HepG2 (cell line): ENCODE results near the gene LXN. TPM values are rescaled to one million over a fixed set of nuclear protein-coding genes. Genes with fewer than 3 reads are reported as not detected.

Experiments used
- ATAC-seq: fragments of 200-7000 bp; cut with Tn5 transposase; 3 replicates; pipeline ENCODE4 v1.9.1; 2020; ENCODE audit warnings: mild to moderate bottlenecking, moderate library complexity
- BruUV-seq: library from RNA; stranded (reverse); fragments of 400-500 nt; replicated peaks from 2 replicates; lab custom pipeline; 2021; lab: Mats Ljungman, UMichigan
- CTCF ChIA-PET: fragments of 300-600 bp; formaldehyde crosslinking; extraction: SDS; loops from one replicate; lab custom pipeline; 2021; ENCODE audit warnings: low total read pairs, inconsistent platforms, low intra/inter-chr PET ratio; lab: Yijun Ruan, JAX
- POLR2A ChIA-PET: fragments of 350-600 bp; sonication (Branson Sonifier 250); formaldehyde crosslinking; loops from one replicate; lab custom pipeline; 2020; ENCODE audit warnings: antibody characterized with exemption, inconsistent platforms; lab: Yijun Ruan, JAX
- DNase-seq: peaks from one replicate; pipeline ENCODE4 v3.0.0-alpha.2; 2015; ENCODE audit warnings: low spot score
- FAIRE-seq: peaks from 3 replicates; lab custom pipeline; 2011; peaks lifted over from hg19 to GRCh38; lab: Jason Lieb, UNC
- H2AFZ ChIP-seq: one replicate; pipeline ENCODE4 v1.6.1; 2011; ENCODE audit warnings: low read length, inconsistent platforms
- H3K27ac ChIP-seq: fragments of 300-600 bp; 3 replicates; pipeline ENCODE4 v1.8.0; 2011; ENCODE audit warnings: mixed run types, mild to moderate bottlenecking, mixed read lengths, low read length, inconsistent platforms; ENCODE audit not compliant: insufficient read depth; ENCODE audit errors: extremely low read length
- H3K27me3 ChIP-seq, 2 experiments: fragments of 200-600 bp in 1 of 2; 2 replicates in 1 of 2; 3 replicates in 1 of 2; pipeline versions ENCODE4 v1.6.0 to v1.8.0; 2011; ENCODE audit warnings: low read length in 2 of 2, mild to moderate bottlenecking in 2 of 2, moderate library complexity in 2 of 2, inconsistent platforms in 1 of 2; ENCODE audit not compliant: insufficient read depth in 2 of 2, control insufficient read depth in 1 of 2
- H3K36me3 ChIP-seq, 2 experiments: fragments of 200-600 bp in 1 of 2; replicated peaks in 1 of 2; 2 replicates in 1 of 2; 3 replicates in 1 of 2; pipeline versions ENCODE4 v1.5.1 to v1.8.0; 2011; ENCODE audit warnings: low read length in 2 of 2, inconsistent platforms in 1 of 2; ENCODE audit not compliant: insufficient read depth in 2 of 2, control insufficient read depth in 1 of 2
- H3K4me1 ChIP-seq: 2 replicates; pipeline ENCODE4 v1.5.1; 2012; ENCODE audit warnings: low read length, inconsistent platforms; ENCODE audit not compliant: insufficient read depth
- H3K4me2 ChIP-seq: 2 replicates; pipeline ENCODE4 v1.6.0; 2011; ENCODE audit warnings: low read depth, low read length, inconsistent platforms
- H3K4me3 ChIP-seq, 3 experiments: fragments of 200-600 bp in 1 of 3; sonication (generic), shearing (Covaris generic) in 1 of 3; replicated peaks in 1 of 3; 2 replicates each; pipeline ENCODE4 v1.5.1; 2011 to 2016; ENCODE audit warnings: low read length in 3 of 3, inconsistent platforms in 2 of 3, low read depth in 2 of 3, mild to moderate bottlenecking in 2 of 3, control low read depth in 1 of 3, mixed read lengths in 1 of 3; ENCODE audit not compliant: insufficient read depth in 1 of 3
- H3K79me2 ChIP-seq: one replicate; pipeline ENCODE4 v1.6.1; 2011; ENCODE audit warnings: low read length, inconsistent platforms; ENCODE audit not compliant: insufficient read depth
- H3K9ac ChIP-seq: 2 replicates; pipeline ENCODE4 v1.6.0; 2011; ENCODE audit warnings: mild to moderate bottlenecking, low read depth, low read length, inconsistent platforms; ENCODE audit not compliant: insufficient read depth
- H3K9me3 ChIP-seq: 2 replicates; pipeline ENCODE4 v1.5.1; 2012; ENCODE audit warnings: mild to moderate bottlenecking, low read length
- H4K20me1 ChIP-seq: 2 replicates; pipeline ENCODE4 v1.6.0; 2011; ENCODE audit warnings: inconsistent platforms, mild to moderate bottlenecking, low read length, moderate library complexity; ENCODE audit not compliant: insufficient read depth
- EEA1 ChIP-seq: sonication (generic); formaldehyde crosslinking; IDR thresholded peaks from 2 replicates; pipeline ENCODE4 v1.5.1; 2020; ENCODE audit warnings: mild to moderate bottlenecking, missing genetic modification reagents, borderline replicate concordance
- GRHL1 ChIP-seq: sonication (generic); formaldehyde crosslinking; conservative IDR thresholded peaks from 2 replicates; pipeline ENCODE4 v1.8.0; 2022; ENCODE audit warnings: missing genetic modification reagents
- ZC3H4 ChIP-seq: sonication (generic); formaldehyde crosslinking; IDR thresholded peaks from 2 replicates; pipeline ENCODE4 v1.4.0; 2020; ENCODE audit warnings: missing genetic modification reagents, borderline replicate concordance
- ZFY ChIP-seq: sonication (generic); formaldehyde crosslinking; IDR thresholded peaks from 2 replicates; pipeline ENCODE4 v1.4.0; 2020; ENCODE audit warnings: missing genetic modification reagents
- WGBS: methylation state at CpG from one replicate; pipeline ENCODE4 v1.1.6; 2017; ENCODE audit warnings: low lambda C conversion rate; 5-methylcytosine and 5-hydroxymethylcytosine counted together
- in situ Hi-C: cut with HindIII; loops from 2 replicates; pipeline ENCODE4 v1.10.0; 2017; ENCODE audit warnings: low pct_unique_long_range_greater_than_20kb; ENCODE audit not compliant: extremely low pct_ligation_motif_present
- intact Hi-C: fragments of 100-400 bp; cut with micrococcal nuclease; formaldehyde crosslinking; loops from one replicate; pipeline ENCODE4 v1.10.0; 2022; ENCODE audit not compliant: unreplicated experiment
- polyA plus RNA-seq, 8 experiments: library from polyadenylated mRNA; depleted of rRNA in 3 of 8; stranded (reverse) in 7 of 8; unstranded in 1 of 8; fragments of >200 nt; fragmentation: Illumina TruSeq in 4 of 8; extraction: Trizol in 4 of 8; gene quantifications; 2 replicates each; pipeline versions ENCODE4 v1.2.1 to v1.2.3, GENCODE V29; 2011 to 2016; ENCODE audit warnings: low read depth in 4 of 8, missing spikeins in 1 of 8, mixed read lengths in 1 of 8; ENCODE audit not compliant: insufficient read depth in 1 of 8
- total RNA-seq, 5 experiments: library from RNA; depleted of rRNA; stranded (reverse); fragments of >200 nt; fragmentation: Illumina TruSeq; extraction: Trizol; gene quantifications; 2 replicates each; pipeline ENCODE4 v1.2.3, GENCODE V29; 2016; ENCODE audit warnings: low read depth in 1 of 5
- TF ChIP-seq, protein P1 (sequence below): sonication (generic); formaldehyde crosslinking; IDR thresholded peaks from 2 replicates; pipeline ENCODE4 v1.4.0; 2020; ENCODE audit warnings: low read depth, missing genetic modification reagents
- TF ChIP-seq, protein P2 (sequence below): sonication (generic); formaldehyde crosslinking; conservative IDR thresholded peaks from 2 replicates; pipeline ENCODE4 v1.8.0; 2022; ENCODE audit warnings: mild to moderate bottlenecking, moderate library complexity, missing genetic modification reagents
- TF ChIP-seq, protein P3 (sequence below): sonication (generic); formaldehyde crosslinking; IDR thresholded peaks from 2 replicates; pipeline ENCODE4 v1.9.0; 2021; ENCODE audit warnings: missing genetic modification reagents, borderline replicate concordance
- TF ChIP-seq, protein P4 (sequence below): sonication (generic); formaldehyde crosslinking; IDR thresholded peaks from 2 replicates; pipeline ENCODE4 v1.9.0; 2022; ENCODE audit warnings: missing genetic modification reagents, mild to moderate bottlenecking, borderline replicate concordance

The LXN gene
- total and polyA plus RNA-seq, 2 of the 13 experiments (the other 11 are each of a cell fraction or from before 2014, with no cell fraction given), result not detected

DNA sequence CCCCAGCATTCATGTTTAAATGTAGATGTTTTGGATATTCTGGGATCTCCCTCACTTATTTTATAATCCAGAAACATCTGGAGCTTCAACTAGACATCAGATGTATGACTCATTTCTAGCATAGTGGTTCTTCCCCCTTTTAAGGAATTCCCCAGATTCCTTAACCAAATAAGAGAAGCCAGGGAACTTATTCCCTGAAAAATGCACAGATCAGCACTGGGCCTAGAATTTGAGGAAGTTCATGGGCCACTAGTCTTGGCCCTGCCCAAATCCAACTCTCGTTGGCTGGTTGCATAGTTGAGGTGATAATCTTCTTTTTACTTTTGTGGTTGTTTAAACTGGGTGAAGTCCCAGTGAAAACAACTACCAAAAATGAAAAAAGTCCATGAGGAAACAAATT is 39.4 kb upstream of the LXN start (continued):
- TF ChIP-seq, protein P1, sequence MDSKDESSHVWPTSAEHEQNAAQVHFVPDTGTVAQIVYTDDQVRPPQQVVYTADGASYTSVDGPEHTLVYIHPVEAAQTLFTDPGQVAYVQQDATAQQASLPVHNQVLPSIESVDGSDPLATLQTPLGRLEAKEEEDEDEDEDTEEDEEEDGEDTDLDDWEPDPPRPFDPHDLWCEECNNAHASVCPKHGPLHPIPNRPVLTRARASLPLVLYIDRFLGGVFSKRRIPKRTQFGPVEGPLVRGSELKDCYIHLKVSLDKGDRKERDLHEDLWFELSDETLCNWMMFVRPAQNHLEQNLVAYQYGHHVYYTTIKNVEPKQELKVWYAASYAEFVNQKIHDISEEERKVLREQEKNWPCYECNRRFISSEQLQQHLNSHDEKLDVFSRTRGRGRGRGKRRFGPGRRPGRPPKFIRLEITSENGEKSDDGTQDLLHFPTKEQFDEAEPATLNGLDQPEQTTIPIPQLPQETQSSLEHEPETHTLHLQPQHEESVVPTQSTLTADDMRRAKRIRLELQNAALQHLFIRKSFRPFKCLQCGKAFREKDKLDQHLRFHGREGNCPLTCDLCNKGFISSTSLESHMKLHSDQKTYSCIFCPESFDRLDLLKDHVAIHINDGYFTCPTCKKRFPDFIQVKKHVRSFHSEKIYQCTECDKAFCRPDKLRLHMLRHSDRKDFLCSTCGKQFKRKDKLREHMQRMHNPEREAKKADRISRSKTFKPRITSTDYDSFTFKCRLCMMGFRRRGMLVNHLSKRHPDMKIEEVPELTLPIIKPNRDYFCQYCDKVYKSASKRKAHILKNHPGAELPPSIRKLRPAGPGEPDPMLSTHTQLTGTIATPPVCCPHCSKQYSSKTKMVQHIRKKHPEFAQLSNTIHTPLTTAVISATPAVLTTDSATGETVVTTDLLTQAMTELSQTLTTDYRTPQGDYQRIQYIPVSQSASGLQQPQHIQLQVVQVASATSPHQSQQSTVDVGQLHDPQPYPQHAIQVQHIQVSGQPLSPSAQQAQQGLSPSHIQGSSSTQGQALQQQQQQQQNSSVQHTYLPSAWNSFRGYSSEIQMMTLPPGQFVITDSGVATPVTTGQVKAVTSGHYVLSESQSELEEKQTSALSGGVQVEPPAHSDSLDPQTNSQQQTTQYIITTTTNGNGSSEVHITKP (CRISPR knock-in tag), result no peak
- no peak for TF ChIP-seq EEA1 (CRISPR knock-in tag)
- TF ChIP-seq, all 625 proteins: peak for 0

DNA sequence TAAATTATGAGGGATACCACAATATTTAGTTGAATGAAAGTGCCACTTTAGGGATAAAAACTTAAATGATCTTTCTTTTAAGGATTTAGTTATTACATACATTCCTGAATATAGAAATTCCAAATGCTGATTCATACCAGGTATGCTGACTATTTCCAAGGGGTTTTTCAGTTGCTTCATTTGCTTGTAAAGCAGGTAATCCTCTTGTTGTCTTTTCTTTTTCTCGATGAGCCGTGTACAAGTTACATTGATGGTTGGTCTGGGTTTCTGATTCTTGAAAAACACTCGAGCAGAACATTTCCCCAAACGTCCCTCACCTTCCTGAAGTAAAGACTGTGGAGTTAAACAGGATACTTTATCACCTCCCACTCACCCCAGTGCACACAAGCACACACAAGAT is 38.2 kb upstream of the LXN start:
- Histone ChIP-seq H3K27ac (no peak overlapping the region), H4K20me1 (no peaks in the 10 kb centered on the region), H3K79me2 (no peaks in the 10 kb centered on the region), H2AFZ (no peak overlapping the region), H3K36me3 (peaks cover 0 to 3% of the 10 kb centered on the region in 2 experiments; a peak in 2 of 5 replicates), H3K4me1 (no peaks in the 10 kb centered on the region), H3K4me2 (no peak overlapping the region), H3K4me3 (no peak overlapping the region), H3K27me3 (no peaks in the 10 kb centered on the region), H3K9ac (no peak overlapping the region), H3K9me3 (no peaks in the 10 kb centered on the region)
- POLR2A ChIA-PET, result no interaction called here
- CTCF ChIA-PET, result no interaction called here
- DNase-seq (no peak), FAIRE-seq (no peak), ATAC-seq (no peak)
- in situ Hi-C loops, result no loop called here
- 88% methylated on average over 4 of the region's 4 CpGs for WGBS
- intact Hi-C loops, result no loop called here
- no TSS peak for BruUV-seq
- TF ChIP-seq ZC3H4 (no peak), ZFY (no peak), GRHL1 (no peak)
- TF ChIP-seq, protein P2, sequence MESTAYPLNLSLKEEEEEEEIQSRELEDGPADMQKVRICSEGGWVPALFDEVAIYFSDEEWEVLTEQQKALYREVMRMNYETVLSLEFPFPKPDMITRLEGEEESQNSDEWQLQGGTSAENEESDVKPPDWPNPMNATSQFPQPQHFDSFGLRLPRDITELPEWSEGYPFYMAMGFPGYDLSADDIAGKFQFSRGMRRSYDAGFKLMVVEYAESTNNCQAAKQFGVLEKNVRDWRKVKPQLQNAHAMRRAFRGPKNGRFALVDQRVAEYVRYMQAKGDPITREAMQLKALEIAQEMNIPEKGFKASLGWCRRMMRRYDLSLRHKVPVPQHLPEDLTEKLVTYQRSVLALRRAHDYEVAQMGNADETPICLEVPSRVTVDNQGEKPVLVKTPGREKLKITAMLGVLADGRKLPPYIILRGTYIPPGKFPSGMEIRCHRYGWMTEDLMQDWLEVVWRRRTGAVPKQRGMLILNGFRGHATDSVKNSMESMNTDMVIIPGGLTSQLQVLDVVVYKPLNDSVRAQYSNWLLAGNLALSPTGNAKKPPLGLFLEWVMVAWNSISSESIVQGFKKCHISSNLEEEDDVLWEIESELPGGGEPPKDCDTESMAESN, result no peak
- TF ChIP-seq, protein P3, sequence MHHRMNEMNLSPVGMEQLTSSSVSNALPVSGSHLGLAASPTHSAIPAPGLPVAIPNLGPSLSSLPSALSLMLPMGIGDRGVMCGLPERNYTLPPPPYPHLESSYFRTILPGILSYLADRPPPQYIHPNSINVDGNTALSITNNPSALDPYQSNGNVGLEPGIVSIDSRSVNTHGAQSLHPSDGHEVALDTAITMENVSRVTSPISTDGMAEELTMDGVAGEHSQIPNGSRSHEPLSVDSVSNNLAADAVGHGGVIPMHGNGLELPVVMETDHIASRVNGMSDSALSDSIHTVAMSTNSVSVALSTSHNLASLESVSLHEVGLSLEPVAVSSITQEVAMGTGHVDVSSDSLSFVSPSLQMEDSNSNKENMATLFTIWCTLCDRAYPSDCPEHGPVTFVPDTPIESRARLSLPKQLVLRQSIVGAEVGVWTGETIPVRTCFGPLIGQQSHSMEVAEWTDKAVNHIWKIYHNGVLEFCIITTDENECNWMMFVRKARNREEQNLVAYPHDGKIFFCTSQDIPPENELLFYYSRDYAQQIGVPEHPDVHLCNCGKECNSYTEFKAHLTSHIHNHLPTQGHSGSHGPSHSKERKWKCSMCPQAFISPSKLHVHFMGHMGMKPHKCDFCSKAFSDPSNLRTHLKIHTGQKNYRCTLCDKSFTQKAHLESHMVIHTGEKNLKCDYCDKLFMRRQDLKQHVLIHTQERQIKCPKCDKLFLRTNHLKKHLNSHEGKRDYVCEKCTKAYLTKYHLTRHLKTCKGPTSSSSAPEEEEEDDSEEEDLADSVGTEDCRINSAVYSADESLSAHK (CRISPR knock-in tag), result no peak
- TF ChIP-seq, protein P4, sequence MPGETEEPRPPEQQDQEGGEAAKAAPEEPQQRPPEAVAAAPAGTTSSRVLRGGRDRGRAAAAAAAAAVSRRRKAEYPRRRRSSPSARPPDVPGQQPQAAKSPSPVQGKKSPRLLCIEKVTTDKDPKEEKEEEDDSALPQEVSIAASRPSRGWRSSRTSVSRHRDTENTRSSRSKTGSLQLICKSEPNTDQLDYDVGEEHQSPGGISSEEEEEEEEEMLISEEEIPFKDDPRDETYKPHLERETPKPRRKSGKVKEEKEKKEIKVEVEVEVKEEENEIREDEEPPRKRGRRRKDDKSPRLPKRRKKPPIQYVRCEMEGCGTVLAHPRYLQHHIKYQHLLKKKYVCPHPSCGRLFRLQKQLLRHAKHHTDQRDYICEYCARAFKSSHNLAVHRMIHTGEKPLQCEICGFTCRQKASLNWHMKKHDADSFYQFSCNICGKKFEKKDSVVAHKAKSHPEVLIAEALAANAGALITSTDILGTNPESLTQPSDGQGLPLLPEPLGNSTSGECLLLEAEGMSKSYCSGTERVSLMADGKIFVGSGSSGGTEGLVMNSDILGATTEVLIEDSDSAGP (CRISPR knock-in tag), result no peak
